22Rv1 (cell line): ENCODE measurements around the gene BMP5.
A peak's percentile ranks its signal among the peaks of the same experiment; 100 is the strongest.

Experiments
- H3K27ac ChIP-seq: fragments of 450-650 bp; 2 replicates; pipeline ENCODE4 v1.5.1; 2017
- ZFX ChIP-seq: fragments of 450-650 bp; IDR thresholded peaks from 2 replicates; pipeline ENCODE4 v1.6.1; 2017; ENCODE audit warnings: antibody characterized with exemption, borderline replicate concordance
- TF ChIP-seq, protein P1 (sequence below): fragments of 450-650 bp; IDR thresholded peaks from 2 replicates; pipeline ENCODE4 v1.5.1; 2017; ENCODE audit warnings: mild to moderate bottlenecking

The BMP5 gene

DNA sequence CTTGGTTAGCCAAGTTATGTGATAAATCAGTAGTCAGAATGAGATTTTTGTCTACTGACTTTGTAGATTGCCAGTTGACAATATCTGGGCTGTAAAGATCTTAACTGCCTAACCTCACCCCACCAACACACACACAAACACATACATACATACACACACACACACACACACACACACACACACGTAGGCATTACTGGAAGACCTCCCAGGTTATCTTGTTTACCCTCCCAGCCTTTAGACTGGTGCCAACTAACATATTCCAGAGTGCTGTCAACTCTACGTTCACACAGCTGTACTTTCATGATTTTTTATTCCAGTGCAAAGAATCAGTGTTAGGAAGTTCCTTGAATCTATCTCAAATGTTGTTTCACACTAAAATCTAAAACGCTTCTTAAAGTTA is 38.9 kb downstream of the BMP5 start:
- no peak for TF ChIP-seq ZFX
- TF ChIP-seq, protein P1, sequence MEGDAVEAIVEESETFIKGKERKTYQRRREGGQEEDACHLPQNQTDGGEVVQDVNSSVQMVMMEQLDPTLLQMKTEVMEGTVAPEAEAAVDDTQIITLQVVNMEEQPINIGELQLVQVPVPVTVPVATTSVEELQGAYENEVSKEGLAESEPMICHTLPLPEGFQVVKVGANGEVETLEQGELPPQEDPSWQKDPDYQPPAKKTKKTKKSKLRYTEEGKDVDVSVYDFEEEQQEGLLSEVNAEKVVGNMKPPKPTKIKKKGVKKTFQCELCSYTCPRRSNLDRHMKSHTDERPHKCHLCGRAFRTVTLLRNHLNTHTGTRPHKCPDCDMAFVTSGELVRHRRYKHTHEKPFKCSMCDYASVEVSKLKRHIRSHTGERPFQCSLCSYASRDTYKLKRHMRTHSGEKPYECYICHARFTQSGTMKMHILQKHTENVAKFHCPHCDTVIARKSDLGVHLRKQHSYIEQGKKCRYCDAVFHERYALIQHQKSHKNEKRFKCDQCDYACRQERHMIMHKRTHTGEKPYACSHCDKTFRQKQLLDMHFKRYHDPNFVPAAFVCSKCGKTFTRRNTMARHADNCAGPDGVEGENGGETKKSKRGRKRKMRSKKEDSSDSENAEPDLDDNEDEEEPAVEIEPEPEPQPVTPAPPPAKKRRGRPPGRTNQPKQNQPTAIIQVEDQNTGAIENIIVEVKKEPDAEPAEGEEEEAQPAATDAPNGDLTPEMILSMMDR: no peak
- peak overlapping the region; percentile 2; the same call in 1 of the 2 replicates for H3K27ac ChIP-seq

DNA sequence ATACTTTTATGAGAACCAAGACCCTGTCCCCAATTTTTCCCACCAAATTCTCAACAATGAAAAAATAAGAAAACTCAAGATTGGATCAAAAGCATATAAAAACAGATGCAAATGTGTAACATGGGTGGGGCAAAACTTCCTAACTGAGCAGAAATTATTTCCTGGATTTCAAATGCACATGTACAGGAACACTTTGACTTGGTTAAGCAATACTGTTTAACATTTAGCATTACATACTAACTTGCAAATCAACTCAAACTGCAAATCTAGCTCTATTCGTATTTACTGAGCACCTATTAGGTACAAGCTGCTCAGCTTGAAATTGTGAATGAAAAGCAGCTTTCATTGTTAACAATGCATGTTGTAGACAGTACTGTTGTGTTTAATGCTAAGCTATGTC is 40.2 kb downstream of the BMP5 start:
- H3K27ac ChIP-seq: no peak overlapping the region
- TF ChIP-seq ZFX: no peak
- TF ChIP-seq, protein P1: no peak

DNA sequence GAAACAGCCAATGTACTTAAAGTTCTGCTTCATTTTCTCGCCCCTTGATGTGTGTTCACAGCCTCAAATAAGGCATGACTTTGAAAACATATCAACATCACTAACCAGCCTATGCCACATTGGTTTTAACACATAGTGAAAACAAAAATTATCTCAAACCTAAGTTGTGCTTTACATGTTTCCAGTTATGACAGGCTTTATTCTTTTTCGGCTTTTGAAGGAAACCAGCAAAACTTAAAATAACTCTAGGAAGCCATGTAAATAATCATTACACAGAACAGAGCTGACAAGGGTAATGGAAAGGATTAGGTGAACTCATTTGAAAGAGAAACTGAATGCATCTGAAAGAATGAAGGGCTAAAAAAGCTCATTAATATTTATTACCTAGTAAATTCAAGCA is 42.1 kb downstream of the BMP5 start:
- TF ChIP-seq, protein P1: no peak
- no peak for TF ChIP-seq ZFX
- no peak overlapping the region for H3K27ac ChIP-seq

DNA sequence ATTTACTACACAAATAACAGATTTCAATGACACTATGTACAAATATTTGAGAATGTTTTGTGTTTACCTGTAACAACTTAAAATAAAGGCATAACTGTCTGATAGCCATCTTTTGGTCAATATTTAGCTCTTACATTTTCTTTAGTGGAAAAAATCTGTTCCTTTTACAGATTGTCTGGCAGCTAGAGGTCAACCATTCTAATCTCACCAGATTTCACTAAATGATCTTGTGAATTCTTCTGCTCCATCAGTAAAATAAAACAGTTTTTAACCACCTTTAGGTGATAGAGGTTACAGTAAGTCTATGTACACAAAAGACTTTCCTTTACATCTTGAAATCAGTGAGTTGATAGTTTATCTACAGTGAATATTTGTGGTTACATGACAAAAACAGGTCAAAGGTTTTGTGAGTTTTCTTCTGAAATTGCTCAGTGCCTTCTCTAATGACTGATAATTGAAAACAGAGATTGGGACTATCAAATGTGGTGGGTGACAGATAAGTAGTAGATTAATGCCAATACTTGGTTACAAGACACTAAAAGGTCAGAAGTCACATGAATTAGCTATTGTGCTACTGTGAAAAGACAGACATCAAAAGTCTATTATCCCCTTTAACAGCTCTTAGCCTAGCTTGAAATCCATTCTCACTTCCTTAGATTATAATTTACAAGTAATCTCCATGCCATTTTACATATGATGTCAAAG is 47.4 kb downstream of the BMP5 start:
- H3K27ac ChIP-seq: peak overlapping the region; percentile 62
- TF ChIP-seq ZFX: no peak
- TF ChIP-seq, protein P1: no peak

DNA sequence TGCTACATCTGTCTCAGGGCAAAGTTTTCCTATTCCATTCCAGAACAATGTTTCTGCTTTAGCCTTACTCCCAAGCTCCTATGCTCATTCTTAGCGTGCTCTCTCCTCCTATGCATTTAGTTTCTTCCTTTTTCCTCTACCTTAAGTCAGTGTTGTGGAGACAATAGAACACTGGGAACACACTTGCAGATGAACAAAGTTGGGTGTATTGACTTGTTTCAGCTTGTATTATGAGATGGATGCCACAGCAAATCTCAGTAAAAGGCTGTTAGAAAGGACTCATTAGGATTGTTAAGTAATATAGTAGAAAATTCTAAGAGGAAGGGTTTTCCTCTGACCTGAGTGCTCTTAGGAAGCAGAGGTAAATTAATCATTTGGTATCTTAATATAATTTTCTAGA is 48.4 kb downstream of the BMP5 start:
- peak overlapping the region; percentile 62 for H3K27ac ChIP-seq

DNA sequence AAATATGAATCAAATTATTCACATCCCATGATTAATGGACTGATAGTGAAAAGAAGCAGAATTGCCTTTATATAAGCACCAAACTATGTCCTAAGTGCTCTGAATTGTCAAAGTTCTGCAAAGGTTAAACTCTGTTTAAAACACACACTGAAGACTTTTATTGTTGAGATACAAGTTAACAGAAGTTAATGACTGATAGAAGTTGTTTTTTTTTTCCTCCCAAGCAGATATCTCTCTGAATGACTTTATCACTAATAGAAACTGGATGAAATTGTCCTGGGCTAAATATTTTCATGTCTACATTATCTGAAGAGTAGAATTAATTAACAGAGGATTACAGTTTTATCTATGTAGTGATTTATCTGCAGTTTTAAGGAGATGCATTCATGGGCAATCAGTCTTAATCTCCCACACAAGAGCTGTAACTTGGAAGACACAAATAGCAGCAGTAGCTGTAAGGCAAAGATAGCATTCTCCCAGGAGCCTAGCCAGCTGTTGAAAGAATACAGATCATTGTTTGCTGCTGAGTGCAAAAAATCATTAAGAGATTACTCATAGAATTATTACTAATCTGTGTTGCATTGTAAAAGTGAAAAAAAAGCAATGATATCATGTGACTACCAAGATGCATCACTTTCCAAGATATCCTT is 49.9 kb downstream of the BMP5 start:
- TF ChIP-seq ZFX: no peak
- TF ChIP-seq, protein P1: no peak
- peak overlapping the region; percentile 56 for H3K27ac ChIP-seq

More for the DNA sequence above, 48.4 kb downstream of the BMP5 start:
- TF ChIP-seq, protein P1: no peak
- TF ChIP-seq ZFX: no peak

DNA sequence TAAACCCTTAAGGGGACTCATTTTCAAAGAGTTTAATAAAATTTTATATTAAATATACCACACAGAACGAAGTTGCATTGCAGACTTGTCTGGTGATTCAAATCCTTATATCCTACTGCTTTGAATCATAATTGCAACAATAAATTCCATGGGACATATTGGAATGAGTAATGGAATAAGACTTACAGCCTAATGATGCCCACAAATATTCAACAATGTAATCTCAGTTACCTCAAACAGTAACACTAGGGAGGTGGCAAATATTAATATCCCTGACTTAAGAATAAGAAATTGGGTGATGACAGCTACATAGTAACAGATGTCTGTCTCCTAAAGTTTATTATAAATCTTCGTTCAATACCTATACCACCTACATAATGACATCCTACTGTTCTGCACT is 52.6 kb downstream of the BMP5 start:
- H3K27ac ChIP-seq: no peak overlapping the region
- TF ChIP-seq, protein P1: no peak
- no peak for TF ChIP-seq ZFX
